Stomach (tissue), 4 donors: ENCODE results near the gene SRCIN1.

Source experiments
- CTCF ChIP-seq, 7 experiments: fragments of 450-650 bp in 4 of 7; fragments of 200-600 bp in 3 of 7; sonication (generic) in 3 of 7; IDR thresholded peaks; one replicate each; pipeline ENCODE4 v1.5.1; 2016 to 2019; ENCODE audit warnings: antibody characterized with exemption in 7 of 7, control low read depth in 2 of 7, mild to moderate bottlenecking in 1 of 7
- EP300 ChIP-seq: sonication (generic); formaldehyde crosslinking; IDR thresholded peaks from one replicate; pipeline ENCODE4 v1.6.1; 2017; ENCODE audit warnings: antibody characterized with exemption
- POLR2AphosphoS5 ChIP-seq, 3 donors: sonication (generic); formaldehyde crosslinking; IDR thresholded peaks; one replicate each; pipeline ENCODE4 v1.6.1; 2016; ENCODE audit warnings: antibody characterized with exemption in 3 of 3

- TF ChIP-seq EP300 (no peak), CTCF (IDR thresholded peaks at IDR 0.05) (peak in 3 of 7 experiments; percentile 25 to 38 (median 31)), POLR2AphosphoS5 (IDR thresholded peaks at IDR 0.05) (peak in 2 of 3 donors; percentile 37 to 56)
These were observed 46.5 kb downstream of the SRCIN1 start for GRCh38 chr17:38559051-38559879.
